ENCODE results near the gene SGPL1.
"Not testable (repeated sequence)": the region's sequence is repeated elsewhere in the genome, so short reads cannot be mapped to it uniquely, and the experiment has no call there.

Gene SGPL1

GRCh38 chr10:70918851-70919530 is 103.2 kb downstream of the SGPL1 start:
- H3K36me3 ChIP-seq, result no peaks in the 10 kb centered on the region
- no peak overlapping the region for H3K27ac ChIP-seq
- intact Hi-C loops (cut with DNase I; ENCODE audit: low total_unique reads), result no loop called here
- H3K9me3 ChIP-seq, result no peaks in the 10 kb centered on the region
- DNase-seq, result no peak
- no peak for TF ChIP-seq CTCF (IDR thresholded peaks at IDR 0.05)
- H3K4me3 ChIP-seq, result no peak overlapping the region
- no peaks in the 10 kb centered on the region for H3K4me1 ChIP-seq
- H3K27me3 ChIP-seq, result peaks cover 0 to 54% of the 10 kb centered on the region in 2 donors

- intact Hi-C loops (cut with DNase I; ENCODE audit: low total_unique reads); DNase-seq; H3K27ac ChIP-seq; H3K4me3 ChIP-seq; H3K36me3 ChIP-seq; H3K9me3 ChIP-seq; H3K4me1 ChIP-seq: not testable (repeated sequence)
- H3K27me3 ChIP-seq, result peaks cover 0 to 46% of the 10 kb centered on the region in 2 donors
Observed at GRCh38 chr10:70919906-70920305, 104.2 kb downstream of the SGPL1 start.

GRCh38 chr10:70920519-70920918 is 104.8 kb downstream of the SGPL1 start:
- no peak overlapping the region for H3K4me3 ChIP-seq
- TF ChIP-seq CTCF (IDR thresholded peaks at IDR 0.05), result no peak
- intact Hi-C loops (cut with DNase I; ENCODE audit: low total_unique reads), result no loop called here
- peaks cover 0 to 41% of the 10 kb centered on the region in 2 donors for H3K27me3 ChIP-seq
- no peaks in the 10 kb centered on the region for H3K9me3 ChIP-seq
- H3K36me3 ChIP-seq, result no peaks in the 10 kb centered on the region
- H3K27ac ChIP-seq, result no peak overlapping the region
- no peak for DNase-seq
- peaks cover 0 to 3% (median 0%) of the 10 kb centered on the region in 4 donors for H3K4me1 ChIP-seq

GRCh38 chr10:70921285-70921684 is 105.5 kb downstream of the SGPL1 start:
- no peak overlapping the region for H3K27ac ChIP-seq
- no peak overlapping the region for H3K4me3 ChIP-seq
- H3K9me3 ChIP-seq, result no peaks in the 10 kb centered on the region
- peaks cover 0 to 4% (median 0%) of the 10 kb centered on the region in 4 donors for H3K4me1 ChIP-seq
- intact Hi-C loops (cut with DNase I; ENCODE audit: low total_unique reads), result no loop called here
- no peak for TF ChIP-seq CTCF (IDR thresholded peaks at IDR 0.05)
- no peaks in the 10 kb centered on the region for H3K36me3 ChIP-seq
- DNase-seq, result no peak
- peaks cover 0 to 40% of the 10 kb centered on the region in 2 donors for H3K27me3 ChIP-seq

GRCh38 chr10:70923696-70924095 is 107.9 kb downstream of the SGPL1 start:
- no peak overlapping the region for H3K27ac ChIP-seq
- no peak overlapping the region for H3K4me3 ChIP-seq
- H3K27me3 ChIP-seq, result peaks cover 0 to 22% of the 10 kb centered on the region in 2 donors
- peaks cover 0 to 4% (median 0%) of the 10 kb centered on the region in 4 donors for H3K4me1 ChIP-seq
- intact Hi-C loops (cut with DNase I; ENCODE audit: low total_unique reads), result loop anchor here (2.0 kb wide), 1 partner anchor 361 kb away; no protein-coding TSS in a partner anchor
- no peak for TF ChIP-seq CTCF (IDR thresholded peaks at IDR 0.05)
- H3K9me3 ChIP-seq, result no peaks in the 10 kb centered on the region
- H3K36me3 ChIP-seq, result no peaks in the 10 kb centered on the region
- no peak for DNase-seq

GRCh38 chr10:70925377-70926225 is 109.9 kb downstream of the SGPL1 start:
- Histone ChIP-seq H3K9me3 (no peaks in the 10 kb centered on the region), H3K27ac (no peak overlapping the region), H3K36me3 (no peaks in the 10 kb centered on the region), H3K4me3 (no peak overlapping the region), H3K27me3 (peaks cover 0 to 18% of the 10 kb centered on the region in 2 donors), H3K4me1 (peaks cover 0 to 4% (median 0%) of the 10 kb centered on the region in 4 donors)
- intact Hi-C loops (cut with DNase I; ENCODE audit: low total_unique reads), result loop anchor here (2.0 to 5.0 kb wide), 2 partner anchors 282 to 359 kb away; no protein-coding TSS in a partner anchor
- DNase-seq, result peak; percentile 36 to 72
- TF ChIP-seq CTCF (IDR thresholded peaks at IDR 0.05), result peak; percentile 92 to 95

Measured in tibial artery (tissue), 4 donors.